Endothelial cell of umbilical vein (primary cell): ENCODE measurements around the gene BNIPL. TPM values are rescaled to one million over a fixed set of nuclear protein-coding genes. Genes with fewer than 3 reads are reported as not detected.

Experiments
- BruUV-seq: library from RNA; stranded (reverse); fragments of 400-500 nt; replicated peaks from 2 replicates; lab custom pipeline; 2021; lab: Mats Ljungman, UMichigan
- CTCF ChIA-PET: fragments of 300-600, 350-600 bp; sonication (Branson Sonifier 250); formaldehyde crosslinking; loops from one replicate; lab custom pipeline; 2021; ENCODE audit warnings: antibody characterized with exemption, inconsistent platforms; lab: Charles Lee
- POLR2A ChIA-PET: fragments of 300-600, 350-600 bp; sonication (Branson Sonifier 250); formaldehyde crosslinking; loops from one replicate; lab custom pipeline; 2021; ENCODE audit warnings: antibody characterized with exemption, inconsistent platforms; lab: Charles Lee
- DNase-seq: peaks from one replicate; pipeline ENCODE4 v3.0.0-alpha.2; 2011; ENCODE audit warnings: low read depth, low spot score
- FAIRE-seq: peaks from 2 replicates; lab custom pipeline; 2011; peaks lifted over from hg19 to GRCh38; lab: Jason Lieb, UNC
- H2AFZ ChIP-seq: 2 replicates; pipeline ENCODE4 v1.6.0; 2012; ENCODE audit warnings: low read depth, low read length, control low read depth, inconsistent platforms
- H3K27ac ChIP-seq: 2 replicates; pipeline ENCODE4 v1.5.1; 2011; ENCODE audit warnings: low read depth, mild to moderate bottlenecking, control low read depth, low read length, moderate library complexity; ENCODE audit not compliant: insufficient read depth
- H3K27me3 ChIP-seq, 2 experiments: 2 replicates each; pipeline versions ENCODE4 v1.6.0 to v1.6.1; 2011; ENCODE audit warnings: low read length in 2 of 2, mixed read lengths in 1 of 2; ENCODE audit not compliant: control insufficient read depth in 2 of 2, insufficient read depth in 2 of 2
- H3K36me3 ChIP-seq, 2 experiments: 2 replicates in 1 of 2; 3 replicates in 1 of 2; pipeline ENCODE4 v1.5.1; 2011; ENCODE audit warnings: low read length in 2 of 2, mild to moderate bottlenecking in 1 of 2, moderate library complexity in 1 of 2; ENCODE audit not compliant: control insufficient read depth in 2 of 2, insufficient read depth in 2 of 2; ENCODE audit errors: extremely low read depth in 1 of 2
- H3K4me1 ChIP-seq: 3 replicates; pipeline ENCODE4 v1.5.1; 2011; ENCODE audit warnings: mild to moderate bottlenecking, low read length; ENCODE audit not compliant: control insufficient read depth, insufficient read depth; ENCODE audit errors: extremely low read depth
- H3K4me2 ChIP-seq: 2 replicates; pipeline ENCODE4 v1.6.1; 2011; ENCODE audit warnings: low read length, control low read depth, mixed read lengths; ENCODE audit not compliant: insufficient read depth
- H3K4me3 ChIP-seq, 3 experiments: fragments of 200-600 bp in 1 of 3; sonication (generic), shearing (Covaris generic) in 1 of 3; replicated peaks in 1 of 3; 2 replicates each; pipeline ENCODE4 v1.5.1; 2011 to 2016; ENCODE audit warnings: control low read depth in 3 of 3, low read length in 3 of 3, mild to moderate bottlenecking in 2 of 3, inconsistent platforms in 1 of 3, low read depth in 1 of 3, moderate library complexity in 1 of 3; ENCODE audit not compliant: insufficient read depth in 1 of 3
- H3K79me2 ChIP-seq: 2 replicates; pipeline ENCODE4 v1.6.0; 2012; ENCODE audit warnings: low read length, inconsistent platforms; ENCODE audit not compliant: control insufficient read depth, insufficient read depth
- H3K9ac ChIP-seq: replicated peaks from 2 replicates; pipeline ENCODE3; 2011; ENCODE audit warnings: low read length, control low read depth; ENCODE audit not compliant: insufficient read depth; ENCODE audit errors: extremely low read depth
- H3K9me1 ChIP-seq: replicated peaks from 3 replicates; pipeline ENCODE4 v1.6.0; 2011; ENCODE audit warnings: mild to moderate bottlenecking, low read length; ENCODE audit not compliant: control insufficient read depth, insufficient read depth; ENCODE audit errors: extremely low read depth
- H3K9me3 ChIP-seq: replicated peaks from 2 replicates; pipeline ENCODE4 v1.5.1; 2012; ENCODE audit warnings: low read length, inconsistent platforms; ENCODE audit not compliant: control insufficient read depth, insufficient read depth
- H4K20me1 ChIP-seq: replicated peaks from 2 replicates; pipeline ENCODE3; 2011; ENCODE audit warnings: mild to moderate bottlenecking, low read length; ENCODE audit not compliant: control insufficient read depth, insufficient read depth; ENCODE audit errors: extremely low read depth
- CTCF ChIP-seq, 2 donors: IDR thresholded peaks; 1 replicate in 1 of 2; 2 replicates in 1 of 2; pipeline ENCODE4 v1.5.1; 2011; ENCODE audit warnings: low read length in 2 of 2, mild to moderate bottlenecking in 2 of 2, moderate library complexity in 2 of 2, control low read depth in 1 of 2, inconsistent platforms in 1 of 2, low read depth in 1 of 2; ENCODE audit not compliant: insufficient read depth in 1 of 2; ENCODE audit errors: extremely low read depth in 1 of 2
- EZH2 ChIP-seq: IDR thresholded peaks from 2 replicates; pipeline ENCODE4 v1.6.1; 2012; ENCODE audit warnings: borderline replicate concordance, low read depth, mild to moderate bottlenecking, moderate library complexity, low read length, inconsistent platforms; ENCODE audit not compliant: severe bottlenecking
- FOS ChIP-seq: IDR thresholded peaks from 2 replicates; pipeline ENCODE4 v1.6.1; 2011; ENCODE audit warnings: mild to moderate bottlenecking, low read length, moderate library complexity, borderline replicate concordance; ENCODE audit not compliant: insufficient read depth
- GATA2 ChIP-seq: IDR thresholded peaks from 2 replicates; pipeline ENCODE4 v1.7.0; 2011; ENCODE audit warnings: low read depth, mild to moderate bottlenecking, moderate library complexity, mixed read lengths, low read length; ENCODE audit not compliant: insufficient read length, insufficient read depth
- JUN ChIP-seq: IDR thresholded peaks from 2 replicates; pipeline ENCODE4 v1.6.1; 2011; ENCODE audit warnings: borderline replicate concordance, low read depth; ENCODE audit not compliant: insufficient read length, insufficient read depth
- MAX ChIP-seq: IDR thresholded peaks from 2 replicates; pipeline ENCODE4 v1.6.1; 2011; ENCODE audit not compliant: insufficient read depth, insufficient read length
- MYC ChIP-seq: IDR thresholded peaks from one replicate; pipeline ENCODE4 v1.6.1; 2011; ENCODE audit warnings: mild to moderate bottlenecking, low read depth, low read length
- POLR2A ChIP-seq: IDR thresholded peaks from 2 replicates; pipeline ENCODE4 v1.6.1; 2012; ENCODE audit warnings: low read depth, mild to moderate bottlenecking, control low read depth, low read length
- POLR2AphosphoS5 ChIP-seq: IDR thresholded peaks from 2 replicates; pipeline ENCODE4 v1.6.1; 2012; ENCODE audit warnings: low read depth, mild to moderate bottlenecking, control low read depth, low read length, moderate library complexity; ENCODE audit not compliant: insufficient read depth
- dilution Hi-C: fragments of 300-500 bp; cut with MboI; formaldehyde crosslinking; loops from one replicate; pipeline ENCODE4 v1.15.0; 2019; ENCODE audit warnings: low sequenced_read_pairs; ENCODE audit not compliant: extremely low pct_ligation_motif_present
- intact Hi-C: fragments of 100-400 bp; cut with micrococcal nuclease; formaldehyde crosslinking; loops from one replicate; pipeline ENCODE4 v1.10.0; 2022
- polyA plus RNA-seq, 4 experiments: library from polyadenylated mRNA; depleted of rRNA in 3 of 4; stranded (reverse) in 3 of 4; unstranded in 1 of 4; fragments of >200 nt; gene quantifications; 2 replicates each; pipeline versions ENCODE4 v1.2.1 to v1.2.3, GENCODE V29; 2011 to 2012; ENCODE audit warnings: missing spikeins in 1 of 4
- total RNA-seq: library from RNA; stranded (reverse); gene quantifications from 2 replicates; pipeline ENCODE4 v1.2.3, GENCODE V29; 2021

BNIPL gene
- total and polyA plus RNA-seq, 2 donors (not counting 3 experiments of a cell fraction or from before 2014, with no cell fraction given), result 0.26 to 0.42 TPM

- no peaks in the 10 kb centered on the region for H3K27me3 ChIP-seq
- H3K9me3 ChIP-seq, result no peaks in the 10 kb centered on the region
- H3K9ac ChIP-seq, result no peak overlapping the region
- H3K4me1 ChIP-seq, result peaks cover 10% of the 10 kb centered on the region
- H4K20me1 ChIP-seq, result no peaks in the 10 kb centered on the region
- peaks cover 53% of the 10 kb centered on the region for H3K79me2 ChIP-seq
- dilution Hi-C loops, result no loop called here
- no peak for TF ChIP-seq POLR2A
- no peak for TF ChIP-seq EZH2
- no peak for TF ChIP-seq MAX
- TF ChIP-seq POLR2AphosphoS5, result no peak
- no peak for TF ChIP-seq FOS
- no peak for TF ChIP-seq GATA2
- TF ChIP-seq MYC, result no peak
- TF ChIP-seq JUN, result no peak
- no peak for TF ChIP-seq CTCF (IDR thresholded peaks at IDR 0.05; ENCODE audit: extremely low read depth in 1 of 2, insufficient read depth in 1 of 2, low read depth in 1 of 2, low read length in 2 of 2)
- H3K4me3 ChIP-seq, result no peak overlapping the region
- H3K9me1 ChIP-seq, result no peaks in the 10 kb centered on the region
- no peak overlapping the region for H3K27ac ChIP-seq
- intact Hi-C loops, result no loop called here
- ChIA-PET POLR2A (no interaction called here), CTCF (interaction anchor here (1.2 to 1.3 kb wide), 2 partner anchors 19 to 71 kb away, joined by 3 to 4 read pairs; no protein-coding TSS in a partner anchor)
- H3K36me3 ChIP-seq, result peaks cover 0 to 5% of the 10 kb centered on the region in 2 experiments
- H3K4me2 ChIP-seq, result no peak overlapping the region
- FAIRE-seq (no peak), DNase-seq (no peak)
- no TSS peak for BruUV-seq
- H2AFZ ChIP-seq, result no peak overlapping the region
These were observed 30.8 kb downstream of the BNIPL start for GRCh38 chr1:151067185-151067584.
